WTC11 (cell line): ENCODE measurements around the gene ARHGAP6. TPM values are rescaled to one million over a fixed set of nuclear protein-coding genes. Genes with fewer than 3 reads are reported as not detected.

Experiments used
- ATAC-seq: fragments of 200-7000 bp; cut with Tn5 transposase; 2 replicates; pipeline ENCODE4 v1.10.0; 2021; ENCODE audit warnings: mild to moderate bottlenecking, moderate library complexity
- CTCF ChIA-PET: fragments of 300-600 bp; sonication (Branson Sonifier 250); formaldehyde crosslinking; loops from one replicate; lab custom pipeline; 2021; ENCODE audit warnings: antibody characterized with exemption; lab: Charles Lee
- POLR2A ChIA-PET: fragments of 350-600 bp; sonication (Branson Sonifier 250); formaldehyde crosslinking; loops from one replicate; lab custom pipeline; 2021; ENCODE audit warnings: antibody characterized with exemption; lab: Charles Lee
- DNase-seq: peaks from one replicate; pipeline ENCODE4 v3.0.0; 2021; ENCODE audit warnings: low spot score
- H3K27ac Mint-ChIP-seq: 2 replicates; pipeline ENCODE4 v1.8.0; 2021; ENCODE audit warnings: mixed read lengths
- H3K27me3 Mint-ChIP-seq: 2 replicates; pipeline ENCODE4 v1.8.0; 2021; ENCODE audit warnings: low read depth, mild to moderate bottlenecking, moderate library complexity, mixed read lengths
- H3K36me3 Mint-ChIP-seq: 2 replicates; pipeline ENCODE4 v1.8.0; 2021; ENCODE audit warnings: mixed read lengths
- H3K4me1 Mint-ChIP-seq: 2 replicates; pipeline ENCODE4 v1.8.0; 2022; ENCODE audit warnings: mixed read lengths
- H3K4me3 Mint-ChIP-seq: 2 replicates; pipeline ENCODE4 v1.8.0; 2021; ENCODE audit warnings: mild to moderate bottlenecking, moderate library complexity, mixed read lengths
- H3K9me3 Mint-ChIP-seq: 2 replicates; pipeline ENCODE4 v1.8.0; 2021; ENCODE audit warnings: mixed read lengths
- AFF4 ChIP-seq: sonication (generic); formaldehyde crosslinking; IDR thresholded peaks from 2 replicates; pipeline ENCODE4 v1.8.1; 2023; ENCODE audit warnings: mild to moderate bottlenecking, missing genetic modification reagents, borderline replicate concordance
- AR ChIP-seq: fragments of 250-450 bp; sonication (Bioruptor Pico); IDR thresholded peaks from 2 replicates; pipeline ENCODE4 v1.9.0; 2021; ENCODE audit warnings: mild to moderate bottlenecking
- FOXK1 ChIP-seq: sonication (generic); formaldehyde crosslinking; IDR thresholded peaks from 2 replicates; pipeline ENCODE4 v1.8.0; 2022; ENCODE audit warnings: mild to moderate bottlenecking, moderate library complexity, missing genetic modification reagents
- FOXP1 ChIP-seq: sonication (generic); formaldehyde crosslinking; IDR thresholded peaks from 2 replicates; pipeline ENCODE4 v1.8.0; 2022; ENCODE audit warnings: missing genetic modification reagents, mild to moderate bottlenecking, moderate library complexity, borderline replicate concordance
- GABPB1 ChIP-seq: sonication (generic); formaldehyde crosslinking; IDR thresholded peaks from 2 replicates; pipeline ENCODE4 v1.8.1; 2023; ENCODE audit warnings: mild to moderate bottlenecking, missing genetic modification reagents
- GTF2I ChIP-seq: fragments of 250-450 bp; sonication (Bioruptor Pico); conservative IDR thresholded peaks from 2 replicates; pipeline ENCODE4 v1.4.0; 2021; ENCODE audit warnings: mild to moderate bottlenecking
- MYBL2 ChIP-seq: sonication (generic); formaldehyde crosslinking; IDR thresholded peaks from 2 replicates; pipeline ENCODE4 v1.8.1; 2023; ENCODE audit warnings: mild to moderate bottlenecking, moderate library complexity, missing genetic modification reagents
- NFATC4 ChIP-seq: fragments of 250-450 bp; sonication (Bioruptor Pico); IDR thresholded peaks from 2 replicates; pipeline ENCODE4 v1.9.0; 2021; ENCODE audit warnings: mild to moderate bottlenecking
- NFE2L1 ChIP-seq: sonication (generic); formaldehyde crosslinking; IDR thresholded peaks from 2 replicates; pipeline ENCODE4 v1.8.1; 2023; ENCODE audit warnings: missing genetic modification reagents
- SMAD3 ChIP-seq: sonication (generic); formaldehyde crosslinking; IDR thresholded peaks from 2 replicates; pipeline ENCODE4 v1.8.0; 2022; ENCODE audit warnings: missing genetic modification reagents, mild to moderate bottlenecking, borderline replicate concordance
- SP1 ChIP-seq: sonication (generic); formaldehyde crosslinking; conservative IDR thresholded peaks from 2 replicates; pipeline ENCODE4 v1.8.1; 2022; ENCODE audit warnings: missing genetic modification reagents
- USF2 ChIP-seq: sonication (generic); formaldehyde crosslinking; IDR thresholded peaks from 2 replicates; pipeline ENCODE4 v1.8.1; 2023; ENCODE audit warnings: mild to moderate bottlenecking, missing genetic modification reagents, moderate library complexity
- ZMAT4 ChIP-seq: fragments of 250-450 bp; sonication (Bioruptor Pico); IDR thresholded peaks from 2 replicates; pipeline ENCODE4 v1.9.0; 2021; ENCODE audit warnings: mild to moderate bottlenecking
- ZNF281 ChIP-seq: sonication (generic); formaldehyde crosslinking; IDR thresholded peaks from 2 replicates; pipeline ENCODE4 v1.8.0; 2023; ENCODE audit warnings: mild to moderate bottlenecking, missing genetic modification reagents
- ZNF396 ChIP-seq: fragments of 250-450 bp; sonication (Bioruptor Pico); IDR thresholded peaks from 2 replicates; pipeline ENCODE4 v1.8.0; 2021; ENCODE audit warnings: mild to moderate bottlenecking, moderate library complexity, borderline replicate concordance
- ZNF671 ChIP-seq: fragments of 250-450 bp; sonication (Bioruptor Pico); IDR thresholded peaks from 2 replicates; pipeline ENCODE4 v1.8.0; 2021; ENCODE audit warnings: mild to moderate bottlenecking
- ZSCAN18 ChIP-seq: fragments of 250-450 bp; sonication (Bioruptor Pico); IDR thresholded peaks from 2 replicates; pipeline ENCODE4 v2.1.2; 2022; ENCODE audit warnings: mild to moderate bottlenecking, moderate library complexity
- total RNA-seq: library from RNA; stranded (reverse); gene quantifications from 3 replicates; pipeline ENCODE4 v1.2.3, GENCODE V29; 2021

Gene ARHGAP6
- total RNA-seq, 1 experiment from 2014 or later, result 1.0 TPM

GRCh38 chrX:11111037-11111851 is 554.5 kb downstream of the ARHGAP6 start, which contains the start of gene HCCS:
Gene HCCS, plus strand, starts transcription at chrX:11111332. Its CDS starts 729 bp downstream, at chrX:11112061.
- H3K4me1 Mint-ChIP-seq, result peaks cover 6% of the 10 kb centered on the region; the same call in 1 of the 2 replicates
- no peaks in the 10 kb centered on the region for H3K27me3 Mint-ChIP-seq
- no peaks in the 10 kb centered on the region for H3K9me3 Mint-ChIP-seq
- ATAC-seq, result peak; percentile 94
- CTCF ChIA-PET, result interaction anchor here (1.0 kb wide), 1 partner anchor 258 kb away, joined by 3 read pairs; no protein-coding TSS in a partner anchor
- DNase-seq, result peak; percentile 78
- H3K36me3 Mint-ChIP-seq, result peaks cover 19% of the 10 kb centered on the region
- H3K27ac Mint-ChIP-seq, result peak within 1 kb of the TSS; percentile 63
- H3K4me3 Mint-ChIP-seq, result no peak within 1 kb of the TSS; the same call in 1 of the 2 replicates
- POLR2A ChIA-PET, result no interaction called here
- TF ChIP-seq FOXP1 (CRISPR knock-in tag), result peak; percentile 76; the same call in 1 of the 2 replicates
- TF ChIP-seq ZNF281, result no peak
- TF ChIP-seq FOXK1 (CRISPR knock-in tag), result peak; percentile 50; the same call in 1 of the 2 replicates
- TF ChIP-seq NFE2L1, result 0 out of 2 replicates have a peak, but pooled peaks have one; percentile 46
- TF ChIP-seq ZSCAN18 (CRISPR knock-in tag), result no peak
- TF ChIP-seq ZNF671 (CRISPR knock-in tag), result no peak
- 0 out of 2 replicates have a peak, but pooled peaks have one; percentile 17 for TF ChIP-seq GABPB1
- peak; percentile 57; the same call in 1 of the 2 replicates for TF ChIP-seq SP1 (CRISPR knock-in tag)
- TF ChIP-seq ZMAT4 (CRISPR knock-in tag), result no peak

- ATAC-seq (no peak), DNase-seq (no peak)
- TF ChIP-seq SMAD3 (CRISPR knock-in tag) (no peak), USF2 (CRISPR knock-in tag) (no peak), AFF4 (CRISPR knock-in tag) (no peak), MYBL2 (CRISPR knock-in tag) (no peak), GTF2I (CRISPR knock-in tag) (no peak), AR (CRISPR knock-in tag) (no peak), NFATC4 (CRISPR knock-in tag) (no peak), ZNF396 (CRISPR knock-in tag) (no peak)
- ChIA-PET CTCF (no interaction called here), POLR2A (no interaction called here)
- Mint-ChIP-seq H3K4me3 (no peak overlapping the region), H3K27ac (no peak overlapping the region), H3K36me3 (peaks cover 9% of the 10 kb centered on the region), H3K4me1 (peaks cover 6% of the 10 kb centered on the region; the same call in 1 of the 2 replicates), H3K27me3 (no peaks in the 10 kb centered on the region), H3K9me3 (no peaks in the 10 kb centered on the region)
Observed at GRCh38 chrX:11109968-11110367, 555.8 kb downstream of the ARHGAP6 start.
